Stimulated activated memory B cell treated with anti-CD40 and anti-IgM and Interleukin-4, amounts not matched to agents 10 μg/mL and 1 μg/mL and 100 μg/mL, for 72 hours (primary cell): Measurements from ENCODE around the gene PREB.

Source experiments
- ATAC-seq: fragments of 150-1000 bp; cut with Tn5 transposase; 2 replicates; pipeline ENCODE4 v1.10.0; 2021
- H3K27ac Mint-ChIP-seq: one replicate; pipeline ENCODE4 v1.8.0; 2022; ENCODE audit warnings: mild to moderate bottlenecking, mixed read lengths
- H3K27me3 Mint-ChIP-seq: one replicate; pipeline ENCODE4 v1.8.0; 2022; ENCODE audit warnings: mixed read lengths
- H3K36me3 Mint-ChIP-seq: one replicate; pipeline ENCODE4 v1.8.0; 2022; ENCODE audit warnings: mixed read lengths
- H3K4me1 Mint-ChIP-seq: one replicate; pipeline ENCODE4 v1.8.0; 2022; ENCODE audit warnings: mixed read lengths
- H3K4me3 Mint-ChIP-seq: one replicate; pipeline ENCODE4 v1.8.0; 2022; ENCODE audit warnings: mild to moderate bottlenecking, moderate library complexity, mixed read lengths
- H3K9me3 Mint-ChIP-seq: one replicate; pipeline ENCODE4 v1.8.0; 2022; ENCODE audit warnings: mixed read lengths

The PREB gene

GRCh38 chr2:27086090-27086723 is 48.2 kb downstream of the PREB start:
- Mint-ChIP-seq H3K27me3 (no peaks in the 10 kb centered on the region), H3K27ac (peak overlapping the region; percentile 84), H3K4me1 (peaks cover 24% of the 10 kb centered on the region), H3K4me3 (peak overlapping the region; percentile 95), H3K36me3 (no peaks in the 10 kb centered on the region), H3K9me3 (no peaks in the 10 kb centered on the region)
- ATAC-seq, result peak; percentile 95

GRCh38 chr2:27085673-27086089 is 48.8 kb downstream of the PREB start:
- no peak for ATAC-seq
- Mint-ChIP-seq H3K9me3 (no peaks in the 10 kb centered on the region), H3K27me3 (no peaks in the 10 kb centered on the region), H3K4me1 (peaks cover 29% of the 10 kb centered on the region), H3K4me3 (peak overlapping the region; percentile 95), H3K27ac (peak overlapping the region; percentile 84), H3K36me3 (no peaks in the 10 kb centered on the region)

- no peaks in the 10 kb centered on the region for H3K9me3 Mint-ChIP-seq
- H3K27me3 Mint-ChIP-seq, result no peaks in the 10 kb centered on the region
- ATAC-seq, result no peak
- H3K4me3 Mint-ChIP-seq, result peak overlapping the region; percentile 95
- peak overlapping the region; percentile 84 for H3K27ac Mint-ChIP-seq
- H3K4me1 Mint-ChIP-seq, result peaks cover 34% of the 10 kb centered on the region
- H3K36me3 Mint-ChIP-seq, result no peaks in the 10 kb centered on the region
Measured at GRCh38 chr2:27085062-27085672, 49.3 kb downstream of the PREB start.

GRCh38 chr2:27084297-27085061 is 50.0 kb downstream of the PREB start:
- Mint-ChIP-seq H3K27ac (peak overlapping the region; percentile 84), H3K4me1 (peaks cover 38% of the 10 kb centered on the region), H3K27me3 (no peaks in the 10 kb centered on the region), H3K4me3 (no peak overlapping the region), H3K9me3 (no peaks in the 10 kb centered on the region), H3K36me3 (no peaks in the 10 kb centered on the region)
- no peak for ATAC-seq

- H3K4me1 Mint-ChIP-seq, result peaks cover 38% of the 10 kb centered on the region
Measured at GRCh38 chr2:27083410-27084296, 50.8 kb downstream of the PREB start.

GRCh38 chr2:27082773-27083409 is 51.5 kb downstream of the PREB start:
- H3K4me1 Mint-ChIP-seq, result peaks cover 41% of the 10 kb centered on the region
- no peaks in the 10 kb centered on the region for H3K27me3 Mint-ChIP-seq
- H3K9me3 Mint-ChIP-seq, result no peaks in the 10 kb centered on the region
- no peak overlapping the region for H3K4me3 Mint-ChIP-seq
- ATAC-seq, result no peak
- no peaks in the 10 kb centered on the region for H3K36me3 Mint-ChIP-seq
- H3K27ac Mint-ChIP-seq, result no peak overlapping the region

More at GRCh38 chr2:27083410-27084296, 50.8 kb downstream of the PREB start:
- no peaks in the 10 kb centered on the region for H3K27me3 Mint-ChIP-seq
- ATAC-seq, result no peak
- H3K27ac Mint-ChIP-seq, result no peak overlapping the region
- H3K4me3 Mint-ChIP-seq, result no peak overlapping the region
- no peaks in the 10 kb centered on the region for H3K9me3 Mint-ChIP-seq
- no peaks in the 10 kb centered on the region for H3K36me3 Mint-ChIP-seq

- ATAC-seq, result no peak
- Mint-ChIP-seq H3K4me1 (peaks cover 44% of the 10 kb centered on the region), H3K36me3 (no peaks in the 10 kb centered on the region), H3K4me3 (no peak overlapping the region), H3K27ac (peak overlapping the region; percentile 79), H3K9me3 (no peaks in the 10 kb centered on the region), H3K27me3 (no peaks in the 10 kb centered on the region)
Measured at GRCh38 chr2:27081984-27082772, 52.3 kb downstream of the PREB start.
